HL-60 (cell line): ENCODE data around the gene EFHC2.

Experiments used
- DNase-seq, 2 experiments: peaks; one replicate each; pipeline ENCODE4 v3.0.0-alpha.2; 2010 to 2020; ENCODE audit warnings: low read depth in 1 of 2, low spot score in 1 of 2
- H3K27ac ChIP-seq: fragments of 250-450 bp; sonication (Bioruptor Pico); replicated peaks from 2 replicates; pipeline ENCODE4 v1.5.1; 2020; ENCODE audit warnings: mild to moderate bottlenecking, moderate library complexity
- H3K27me3 ChIP-seq: fragments of 250-450 bp; sonication (Bioruptor Pico); 2 replicates; pipeline ENCODE4 v1.5.1; 2021; ENCODE audit warnings: mild to moderate bottlenecking, moderate library complexity; ENCODE audit not compliant: insufficient read depth, poor library complexity, severe bottlenecking
- H3K4me3 ChIP-seq: replicated peaks from 2 replicates; pipeline ENCODE4 v1.5.1; 2011; ENCODE audit warnings: mild to moderate bottlenecking, control low read depth, low read length; ENCODE audit not compliant: insufficient read depth
- CTCF ChIP-seq: IDR thresholded peaks from one replicate; pipeline ENCODE4 v1.5.1; 2011; ENCODE audit warnings: low read length, control low read depth, inconsistent platforms; ENCODE audit not compliant: insufficient read depth
- GABPA ChIP-seq: IDR thresholded peaks from 2 replicates; pipeline ENCODE4 v1.6.1; 2012; ENCODE audit warnings: low read depth
- POLR2AphosphoS5 ChIP-seq: IDR thresholded peaks from 2 replicates; pipeline ENCODE4 v1.6.1; 2012; ENCODE audit warnings: low read depth
- REST ChIP-seq: IDR thresholded peaks from 2 replicates; pipeline ENCODE4 v1.6.1; 2012; ENCODE audit warnings: low read depth; ENCODE audit not compliant: insufficient replicate concordance
- SPI1 ChIP-seq: IDR thresholded peaks from 2 replicates; pipeline ENCODE4 v1.6.1; 2012; ENCODE audit warnings: low read depth, mild to moderate bottlenecking, borderline replicate concordance

EFHC2 gene

DNA sequence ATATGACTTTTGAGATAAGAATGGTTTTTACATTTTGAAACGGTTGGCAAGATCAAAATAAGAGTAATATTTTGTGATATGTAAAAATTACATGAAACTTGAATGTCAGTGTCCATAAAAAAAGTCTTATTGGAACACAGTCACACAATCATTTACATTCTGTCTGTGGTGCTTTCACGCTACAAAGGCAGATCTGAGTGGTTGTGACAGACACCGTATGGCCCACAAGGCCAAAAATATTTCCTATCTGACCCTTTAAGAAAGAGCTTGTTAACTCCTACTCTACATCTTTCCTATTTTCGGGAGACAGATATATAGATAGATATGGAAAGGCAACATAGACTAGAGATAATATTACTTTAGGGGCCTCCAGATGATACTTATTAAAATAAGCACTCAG lies 101.9 kb downstream of the EFHC2 start:
- no peak for DNase-seq
- Histone ChIP-seq H3K27ac (no peak overlapping the region), H3K27me3 (no peaks in the 10 kb centered on the region), H3K4me3 (no peak overlapping the region)
- TF ChIP-seq CTCF: no peak
- no peak for TF ChIP-seq POLR2AphosphoS5
- TF ChIP-seq GABPA: no peak
- no peak for TF ChIP-seq REST
- TF ChIP-seq SPI1: no peak

DNA sequence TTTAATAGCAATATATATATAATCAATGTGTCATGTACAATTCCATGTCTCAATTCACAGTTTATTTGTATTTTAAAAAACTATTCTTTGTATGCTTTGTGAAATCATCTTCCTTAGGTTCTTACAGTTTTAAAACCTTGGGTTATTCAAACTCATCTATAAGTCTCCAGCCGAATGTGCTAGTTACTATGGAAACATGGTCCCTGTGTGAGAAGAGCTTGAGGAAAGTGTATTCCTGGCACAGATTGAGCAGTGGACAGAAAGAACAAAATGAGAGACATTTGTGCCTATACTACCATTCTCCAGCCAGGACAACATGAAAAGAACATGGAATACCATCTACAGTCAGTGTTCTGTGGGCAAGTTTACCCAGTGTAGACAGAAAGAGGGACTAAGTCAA lies 103.4 kb downstream of the EFHC2 start:
- Histone ChIP-seq H3K27ac (no peak overlapping the region), H3K27me3 (no peaks in the 10 kb centered on the region), H3K4me3 (no peak overlapping the region)
- no peak for TF ChIP-seq SPI1
- no peak for TF ChIP-seq POLR2AphosphoS5
- no peak for TF ChIP-seq CTCF
- no peak for TF ChIP-seq REST
- TF ChIP-seq GABPA: no peak
- no peak for DNase-seq

GRCh38 chrX:44239036-44239435 lies 104.4 kb downstream of the EFHC2 start:
- no peak for DNase-seq
- Histone ChIP-seq H3K27me3 (no peaks in the 10 kb centered on the region), H3K27ac (no peak overlapping the region), H3K4me3 (no peak overlapping the region)
- TF ChIP-seq POLR2AphosphoS5 (no peak), REST (no peak), CTCF (no peak), SPI1 (no peak), GABPA (no peak)
